ENCODE data around the gene GARRE1.
A peak's percentile ranks its signal among the peaks of the same experiment; 100 is the strongest.
"Not testable (repeated sequence)": the region's sequence is repeated elsewhere in the genome, so short reads cannot be mapped to it uniquely, and the experiment has no call there.

The GARRE1 gene

GRCh38 chr19:34254046-34254697 lies at the start of gene GARRE1:
Gene GARRE1 (plus strand): TSS chr19:34254554. CDS start chr19:34300474, 45,920 bp downstream.
- DNase-seq: peak; percentile 20 to 22

GRCh38 chr19:34205324-34205723 lies 49.0 kb upstream of the GARRE1 start:
- not testable (repeated sequence) for DNase-seq

GRCh38 chr19:34208291-34208884 lies 46.0 kb upstream of the GARRE1 start:
- DNase-seq: no peak

- DNase-seq: no peak
These were observed 44.6 kb upstream of the GARRE1 start for GRCh38 chr19:34209726-34210125.

GRCh38 chr19:34213283-34213682 lies 41.1 kb upstream of the GARRE1 start:
- DNase-seq: no peak

- DNase-seq: no peak
These were observed 40.3 kb upstream of the GARRE1 start for GRCh38 chr19:34214040-34214439.

- no peak for DNase-seq
These were observed 39.2 kb upstream of the GARRE1 start for GRCh38 chr19:34215006-34215665.

- DNase-seq: no peak
These were observed 38.7 kb upstream of the GARRE1 start for GRCh38 chr19:34215666-34216038.

- not testable (repeated sequence) for DNase-seq
These were observed 37.6 kb upstream of the GARRE1 start for GRCh38 chr19:34216745-34217219.

- no peak for DNase-seq
These were observed 36.2 kb upstream of the GARRE1 start for GRCh38 chr19:34217952-34218817.

- no peak for DNase-seq
These were observed 35.6 kb upstream of the GARRE1 start for GRCh38 chr19:34218818-34219164.

- DNase-seq: peak; percentile 53 to 68
These were observed 33.8 kb upstream of the GARRE1 start for GRCh38 chr19:34220472-34221063.

- no peak for DNase-seq
These were observed 32.0 kb upstream of the GARRE1 start for GRCh38 chr19:34222386-34222785.

GRCh38 chr19:34224996-34225658 lies 29.2 kb upstream of the GARRE1 start:
- no peak for DNase-seq

- DNase-seq: no peak
These were observed 28.7 kb upstream of the GARRE1 start for GRCh38 chr19:34225659-34226015.

- no peak for DNase-seq
These were observed 28.3 kb upstream of the GARRE1 start for GRCh38 chr19:34226036-34226435.

GRCh38 chr19:34228347-34228746 lies 26.0 kb upstream of the GARRE1 start:
- no peak for DNase-seq

GRCh38 chr19:34228762-34229161 lies 25.6 kb upstream of the GARRE1 start:
- DNase-seq: no peak

GRCh38 chr19:34229721-34230120 lies 24.6 kb upstream of the GARRE1 start:
- no peak for DNase-seq

GRCh38 chr19:34230820-34231219 lies 23.5 kb upstream of the GARRE1 start:
- DNase-seq: no peak

- DNase-seq: no peak
These were observed 22.9 kb upstream of the GARRE1 start for GRCh38 chr19:34231439-34231838.
